Kidney (tissue), 14 donors: ENCODE measurements around the gene PFKFB2. TPM values are rescaled to one million over a fixed set of nuclear protein-coding genes. Genes with fewer than 3 reads are reported as not detected.

Experiments
- DNase-seq, 5 donors: peaks; one replicate each; pipeline ENCODE4 v3.0.0-alpha.2; 2013 to 2020
- FAIRE-seq: peaks from 2 replicates; lab custom pipeline; 2012; peaks lifted over from hg19 to GRCh38; lab: Jason Lieb, UNC
- H3K27ac ChIP-seq, 2 donors: one replicate each; pipeline ENCODE4 v1.7.0; 2013; ENCODE audit warnings: low read depth in 2 of 2, low read length in 2 of 2, inconsistent platforms in 1 of 2
- H3K27me3 ChIP-seq: one replicate; pipeline ENCODE4 v1.7.1; 2013; ENCODE audit warnings: low read length, inconsistent platforms; ENCODE audit not compliant: control insufficient read depth, insufficient read depth
- H3K36me3 ChIP-seq, 3 donors: one replicate each; pipeline versions ENCODE4 v1.7.0 to v1.7.1; 2013; ENCODE audit warnings: low read length in 3 of 3, control low read depth in 1 of 3, inconsistent platforms in 1 of 3; ENCODE audit not compliant: insufficient read depth in 3 of 3, control insufficient read depth in 2 of 3
- H3K4me1 ChIP-seq, 3 donors: one replicate each; pipeline versions ENCODE4 v1.7.0 to v1.7.1; 2013; ENCODE audit warnings: low read length in 3 of 3, inconsistent platforms in 1 of 3, low read depth in 1 of 3; ENCODE audit not compliant: control insufficient read depth in 2 of 3, insufficient read depth in 2 of 3
- H3K4me3 ChIP-seq, 3 donors: one replicate each; pipeline versions ENCODE4 v1.7.0 to v1.8.1; 2013; ENCODE audit warnings: low read length in 3 of 3, control low read depth in 1 of 3, inconsistent platforms in 1 of 3
- H3K9ac ChIP-seq, 3 donors: one replicate each; pipeline versions ENCODE4 v1.7.0 to v1.7.1; 2013; ENCODE audit warnings: low read length in 3 of 3, control low read depth in 1 of 3, inconsistent platforms in 1 of 3
- H3K9me3 ChIP-seq, 3 donors: one replicate each; pipeline versions ENCODE4 v1.7.0 to v1.7.1; 2013; ENCODE audit warnings: low read length in 3 of 3, control low read depth in 1 of 3, inconsistent platforms in 1 of 3; ENCODE audit not compliant: control insufficient read depth in 2 of 3, insufficient read depth in 1 of 3
- intact Hi-C: fragments of 100-400 bp; cut with DNase I; formaldehyde crosslinking; loops from one replicate; pipeline ENCODE4 v1.11.1; 2022
- polyA plus RNA-seq: library from polyadenylated mRNA; stranded (reverse); fragments of 350-450 nt; fragmentation: Illumina TruSeq; extraction: RNeasy Lipid Tissue Mini Kit (QIAGEN cat#74804); gene quantifications from one replicate; pipeline ENCODE4 v1.2.3, GENCODE V29; 2014; ENCODE audit warnings: low read depth, low replicate concordance; ENCODE audit not compliant: insufficient read depth
- total RNA-seq: library from RNA; stranded (reverse); fragmentation: NEBNext Ultra II Directional; extraction: Animal tissue kit (Norgen Biotek cat#: 25700); gene quantifications from one replicate; pipeline ENCODE4 v1.2.1, GENCODE V29; 2021
- TF ChIP-seq, protein P1 (sequence below): IDR thresholded peaks from 3 replicates; pipeline ENCODE4 v1.5.1; 2012; ENCODE audit warnings: mild to moderate bottlenecking, moderate library complexity, borderline replicate concordance; ENCODE audit not compliant: insufficient read depth; ENCODE audit errors: extremely low read depth
- donor health status: control.
- donor health status: control.
- donor health status: control.
- donor health status: control.
- donor health status: control.
- donor health status: DM: yes; HTN: yes; CAD: no.
- donor health status: Normal renal cell carcinoma (clear cell type).

PFKFB2 gene
- total and polyA plus RNA-seq, 2 donors from 2014 or later, result 20.6 to 21.7 TPM

DNA sequence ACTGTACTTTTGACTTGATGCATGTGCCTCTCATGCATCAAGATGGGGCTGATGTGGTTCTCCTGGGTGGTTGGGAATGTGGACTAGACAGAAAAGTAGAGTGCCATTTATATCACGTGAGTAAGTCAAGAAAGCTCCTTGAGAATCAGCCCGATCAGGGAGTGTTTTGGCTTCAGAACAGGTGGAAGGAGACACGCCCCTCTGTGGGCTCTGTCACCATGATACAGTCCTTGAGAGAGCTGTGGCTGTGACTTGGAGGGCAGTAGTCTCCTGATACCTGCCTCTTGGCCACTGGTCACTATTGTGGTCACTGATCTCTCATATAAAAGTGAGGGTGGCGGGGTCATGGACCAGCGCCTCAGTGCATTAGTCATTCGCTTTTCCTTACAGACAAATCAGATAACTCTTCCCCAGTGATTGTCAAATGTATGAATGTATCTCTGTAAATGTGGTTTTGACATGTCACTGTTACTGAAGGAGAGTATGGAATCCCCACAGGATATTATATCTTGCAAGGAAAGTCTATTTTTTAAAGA is 26.7 kb downstream of the PFKFB2 start:
- DNase-seq (no peak), FAIRE-seq (no peak)
- intact Hi-C loops, result loop anchor here (10.0 kb wide), 1 partner anchor 325 kb away; no protein-coding TSS in a partner anchor
- no peak overlapping the region for H3K9ac ChIP-seq
- H3K4me1 ChIP-seq, result no peaks in the 10 kb centered on the region
- TF ChIP-seq, protein P1, sequence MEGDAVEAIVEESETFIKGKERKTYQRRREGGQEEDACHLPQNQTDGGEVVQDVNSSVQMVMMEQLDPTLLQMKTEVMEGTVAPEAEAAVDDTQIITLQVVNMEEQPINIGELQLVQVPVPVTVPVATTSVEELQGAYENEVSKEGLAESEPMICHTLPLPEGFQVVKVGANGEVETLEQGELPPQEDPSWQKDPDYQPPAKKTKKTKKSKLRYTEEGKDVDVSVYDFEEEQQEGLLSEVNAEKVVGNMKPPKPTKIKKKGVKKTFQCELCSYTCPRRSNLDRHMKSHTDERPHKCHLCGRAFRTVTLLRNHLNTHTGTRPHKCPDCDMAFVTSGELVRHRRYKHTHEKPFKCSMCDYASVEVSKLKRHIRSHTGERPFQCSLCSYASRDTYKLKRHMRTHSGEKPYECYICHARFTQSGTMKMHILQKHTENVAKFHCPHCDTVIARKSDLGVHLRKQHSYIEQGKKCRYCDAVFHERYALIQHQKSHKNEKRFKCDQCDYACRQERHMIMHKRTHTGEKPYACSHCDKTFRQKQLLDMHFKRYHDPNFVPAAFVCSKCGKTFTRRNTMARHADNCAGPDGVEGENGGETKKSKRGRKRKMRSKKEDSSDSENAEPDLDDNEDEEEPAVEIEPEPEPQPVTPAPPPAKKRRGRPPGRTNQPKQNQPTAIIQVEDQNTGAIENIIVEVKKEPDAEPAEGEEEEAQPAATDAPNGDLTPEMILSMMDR, result no peak
- H3K9me3 ChIP-seq, result no peaks in the 10 kb centered on the region
- no peak overlapping the region for H3K4me3 ChIP-seq
- H3K36me3 ChIP-seq, result peaks cover 0 to 22% (median 21%) of the 10 kb centered on the region in 3 donors
- H3K27me3 ChIP-seq, result no peaks in the 10 kb centered on the region
- no peak overlapping the region for H3K27ac ChIP-seq

DNA sequence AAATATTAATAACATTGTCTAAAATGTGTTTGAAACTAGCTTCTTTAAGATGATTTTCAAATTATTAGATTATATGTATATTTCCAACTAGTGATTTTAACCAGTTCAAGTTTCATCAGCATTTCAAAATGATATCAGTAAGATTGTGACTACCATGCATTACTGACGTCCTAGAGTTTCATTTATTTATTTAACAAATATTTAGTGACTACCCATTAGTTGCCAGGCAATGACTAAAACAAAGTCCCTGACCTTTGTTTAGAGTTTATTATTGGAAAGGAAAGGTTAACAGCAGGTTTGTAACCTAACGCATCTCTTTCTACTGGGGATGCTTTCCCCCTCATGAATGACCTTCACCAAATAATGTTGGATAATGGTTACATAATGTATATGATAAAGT is 28.0 kb downstream of the PFKFB2 start:
- Histone ChIP-seq H3K4me3 (no peak overlapping the region), H3K36me3 (peaks cover 0 to 15% (median 15%) of the 10 kb centered on the region in 3 donors), H3K9ac (no peak overlapping the region), H3K27ac (no peak overlapping the region), H3K4me1 (no peaks in the 10 kb centered on the region), H3K27me3 (no peaks in the 10 kb centered on the region), H3K9me3 (no peaks in the 10 kb centered on the region)
- DNase-seq (no peak), FAIRE-seq (no peak)
- TF ChIP-seq, protein P1, result no peak
- intact Hi-C loops, result loop anchor here (10.0 kb wide), 1 partner anchor 324 kb away; no protein-coding TSS in a partner anchor

DNA sequence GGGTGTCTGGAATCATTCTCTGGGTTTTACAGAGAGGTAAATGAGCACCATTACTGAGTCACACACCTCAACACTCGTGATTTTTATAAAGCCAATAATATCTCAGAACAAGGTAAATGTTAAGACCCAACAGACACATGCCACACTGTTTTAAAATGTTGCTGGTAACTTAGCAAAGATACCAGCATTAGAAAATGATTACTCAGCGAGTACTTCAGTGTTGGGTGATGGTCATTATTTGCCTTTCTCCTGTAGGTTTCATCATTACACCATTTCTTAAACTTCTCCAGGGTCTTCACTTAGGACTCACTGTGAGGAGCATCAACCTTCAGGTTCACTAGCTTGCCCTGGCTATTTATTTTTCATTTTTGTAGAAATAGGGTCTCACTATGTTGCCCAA is 28.7 kb downstream of the PFKFB2 start:
- intact Hi-C loops, result loop anchor here (10.0 kb wide), 1 partner anchor 323 kb away; no protein-coding TSS in a partner anchor
- no peak overlapping the region for H3K27ac ChIP-seq
- H3K9me3 ChIP-seq, result no peaks in the 10 kb centered on the region
- no peaks in the 10 kb centered on the region for H3K4me1 ChIP-seq
- H3K27me3 ChIP-seq, result no peaks in the 10 kb centered on the region
- H3K4me3 ChIP-seq, result no peak overlapping the region
- H3K36me3 ChIP-seq, result peaks cover 0 to 15% (median 11%) of the 10 kb centered on the region in 3 donors
- FAIRE-seq (no peak), DNase-seq (no peak)
- no peak overlapping the region for H3K9ac ChIP-seq
- TF ChIP-seq, protein P1, result no peak
